Upper lobe of left lung (tissue), 4 donors: ENCODE data around the gene MYLK2.

Experiments
- CTCF ChIP-seq, 6 experiments: fragments of 450-650 bp in 4 of 6; fragments of 200-600 bp in 2 of 6; sonication (generic) in 2 of 6; IDR thresholded peaks; one replicate each; pipeline ENCODE4 v1.5.1; 2016 to 2019; ENCODE audit warnings: antibody characterized with exemption in 6 of 6
- POLR2A ChIP-seq, 4 donors: fragments of 450-650 bp; IDR thresholded peaks; one replicate each; pipeline ENCODE4 v1.5.1; 2016 to 2017; ENCODE audit warnings: antibody characterized with exemption in 4 of 4, mild to moderate bottlenecking in 2 of 4
- POLR2AphosphoS5 ChIP-seq, 2 donors: sonication (generic); formaldehyde crosslinking; IDR thresholded peaks; one replicate each; pipeline ENCODE4 v1.5.1; 2017; ENCODE audit warnings: antibody characterized with exemption in 2 of 2

- TF ChIP-seq CTCF (IDR thresholded peaks at IDR 0.05) (no peak), POLR2A (IDR thresholded peaks at IDR 0.05) (no peak), POLR2AphosphoS5 (IDR thresholded peaks at IDR 0.05) (no peak)
These were observed 30.3 kb downstream of the MYLK2 start for GRCh38 chr20:31849306-31849930.
